ENCODE results near the gene MGAT4D.
"Not testable (repeated sequence)": the region's sequence is repeated elsewhere in the genome, so short reads cannot be mapped to it uniquely, and the experiment has no call there.

Gene MGAT4D

DNA sequence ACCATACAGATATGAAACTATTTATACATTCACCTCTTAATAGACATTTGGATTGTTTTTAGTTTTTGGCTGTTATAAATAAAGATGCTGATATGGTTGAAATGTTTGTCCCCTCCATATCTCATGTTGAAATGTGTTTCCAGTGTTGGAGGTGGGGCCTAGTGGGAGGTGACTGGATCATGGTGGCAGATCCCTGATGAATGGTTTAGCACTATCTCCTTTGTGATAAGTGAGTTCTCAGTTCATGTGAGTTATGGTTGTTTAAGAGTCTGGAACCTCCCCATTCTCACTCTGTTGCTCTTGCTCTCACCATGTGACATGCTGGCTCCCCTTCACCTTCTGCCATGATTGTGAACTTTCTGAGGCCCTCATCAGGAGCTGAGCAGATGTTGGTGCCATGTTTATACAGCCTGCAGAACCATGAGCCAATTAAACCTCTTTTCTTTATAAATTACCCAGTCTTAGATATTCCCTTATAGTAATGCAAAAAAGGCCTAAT lies 58.4 kb downstream of the MGAT4D start:
- DNase-seq (ENCODE audit: low read depth in 2 of 2) = no peak

DNA sequence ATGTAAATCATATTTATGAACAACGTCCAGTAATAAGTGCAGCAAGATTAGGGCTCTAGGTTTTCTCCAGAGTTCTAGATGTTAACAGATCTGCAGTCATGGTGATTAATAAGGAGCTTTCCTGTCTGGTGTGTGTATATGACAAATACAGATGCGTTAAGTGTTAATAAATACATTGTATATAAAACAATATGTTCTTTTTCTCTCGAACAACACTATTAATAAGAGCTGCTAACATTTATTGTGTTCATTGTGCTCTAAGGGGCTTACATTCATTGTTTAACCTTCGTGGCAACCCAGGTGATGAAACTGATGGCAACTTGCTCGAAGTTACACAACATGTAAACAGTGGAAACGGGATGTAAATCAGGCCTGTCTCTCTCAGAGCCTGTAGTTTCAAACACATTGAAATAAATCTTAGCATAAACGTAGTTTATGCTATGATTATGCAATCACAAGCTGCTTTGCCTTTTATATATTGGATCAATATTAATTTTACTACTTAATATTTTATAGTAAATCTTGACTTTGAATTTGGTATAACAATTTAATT lies 70.1 kb downstream of the MGAT4D start:
- DNase-seq (ENCODE audit: low read depth in 2 of 2) = no peak

DNA sequence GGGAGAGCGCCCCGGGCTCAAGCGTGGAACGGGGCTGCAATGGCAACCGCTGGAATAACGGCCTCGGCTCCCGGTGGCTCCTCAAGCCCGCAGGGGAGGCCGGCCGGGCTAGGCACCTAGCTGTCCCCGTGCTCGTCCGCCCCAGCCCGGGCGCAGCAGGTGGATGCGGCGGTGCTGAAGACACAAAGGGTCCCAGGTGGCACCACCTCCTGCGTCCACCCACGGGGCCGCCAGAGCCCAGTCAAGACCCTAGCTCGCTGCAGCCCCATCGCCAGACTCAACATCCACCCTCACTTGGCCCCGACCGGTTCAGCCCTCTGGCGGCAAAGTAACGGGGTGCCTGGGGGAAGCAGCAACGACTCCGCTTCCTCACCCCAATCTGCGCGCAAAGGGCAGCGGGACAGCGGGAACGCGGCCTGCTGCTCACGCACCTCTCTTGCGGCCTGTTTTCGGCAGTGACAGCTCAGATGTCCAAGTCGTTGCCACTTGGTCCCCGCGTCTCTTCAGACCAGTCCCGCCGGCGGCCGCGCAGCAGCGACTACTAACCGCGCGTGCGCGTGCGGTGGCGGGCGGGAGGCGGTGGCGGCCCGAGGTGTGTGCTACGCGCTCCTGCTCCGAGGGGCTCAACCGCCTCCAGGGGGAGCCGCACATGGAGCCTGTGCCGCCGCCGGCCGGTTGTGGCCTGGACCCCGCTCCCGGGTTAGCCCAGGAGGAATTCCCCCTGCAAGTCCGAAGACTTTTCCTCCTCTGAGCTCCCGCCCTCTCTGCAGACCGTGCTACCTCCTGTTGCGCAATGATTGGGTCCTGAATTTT lies 70.8 kb downstream of the MGAT4D start, which contains the start of gene CLGN:
CLGN (minus strand) TSS at position 543 of the 813 bp plus-strand sequence. CDS start 14,570 bp downstream, outside the sequence.
- peak in 1 of 2 donors; percentile 27 for DNase-seq (ENCODE audit: low read depth in 2 of 2)

- DNase-seq (ENCODE audit: low read depth in 2 of 2) = no peak
These were observed 71.4 kb downstream of the MGAT4D start for GRCh38 chr4:140426610-140427105.

DNA sequence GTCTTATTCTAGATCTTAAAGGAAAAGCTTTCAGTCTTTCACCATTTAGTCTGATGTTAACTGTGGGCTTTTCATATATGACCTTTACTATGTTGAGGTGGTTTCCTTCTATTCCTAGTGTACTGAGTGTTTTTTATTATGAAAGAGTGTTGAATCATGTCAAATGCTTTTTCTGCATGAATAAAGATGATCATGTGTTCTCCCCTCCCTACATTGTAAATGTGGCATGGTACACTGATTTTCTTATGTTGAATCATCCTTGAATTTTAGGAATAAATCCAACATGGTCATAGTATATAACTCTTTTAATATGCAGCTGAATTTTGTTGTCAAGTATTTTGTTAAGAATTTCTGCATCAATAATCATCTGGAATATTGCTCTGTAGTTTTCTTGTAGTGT lies 75.0 kb downstream of the MGAT4D start:
- no peak for DNase-seq (ENCODE audit: low read depth in 2 of 2)

- not testable (repeated sequence) for DNase-seq (ENCODE audit: low read depth in 2 of 2)
These were observed 84.7 kb downstream of the MGAT4D start for GRCh38 chr4:140413130-140413969.

GRCh38 chr4:140408974-140409373 lies 89.1 kb downstream of the MGAT4D start:
- DNase-seq (ENCODE audit: low read depth in 2 of 2) = no peak

DNA sequence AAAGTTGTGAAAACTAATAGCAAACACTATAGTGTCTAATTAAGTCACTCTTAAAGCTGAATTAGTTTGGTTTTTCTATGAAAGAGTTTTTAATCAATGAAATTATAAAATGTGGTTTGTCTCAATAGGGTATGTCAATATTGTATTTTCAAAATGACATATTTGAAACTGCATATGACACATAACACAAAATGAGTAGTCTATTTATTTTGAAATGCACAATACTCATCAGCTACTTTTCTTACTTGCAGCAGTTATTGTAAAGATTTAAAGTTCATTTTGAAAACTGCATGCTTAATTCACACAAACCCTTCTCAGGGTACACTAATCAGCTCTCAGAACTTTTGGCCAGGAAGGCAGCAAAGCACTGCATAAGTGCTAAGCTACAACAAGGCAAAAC lies 91.8 kb downstream of the MGAT4D start:
- no peak for DNase-seq (ENCODE audit: low read depth in 2 of 2)

DNA sequence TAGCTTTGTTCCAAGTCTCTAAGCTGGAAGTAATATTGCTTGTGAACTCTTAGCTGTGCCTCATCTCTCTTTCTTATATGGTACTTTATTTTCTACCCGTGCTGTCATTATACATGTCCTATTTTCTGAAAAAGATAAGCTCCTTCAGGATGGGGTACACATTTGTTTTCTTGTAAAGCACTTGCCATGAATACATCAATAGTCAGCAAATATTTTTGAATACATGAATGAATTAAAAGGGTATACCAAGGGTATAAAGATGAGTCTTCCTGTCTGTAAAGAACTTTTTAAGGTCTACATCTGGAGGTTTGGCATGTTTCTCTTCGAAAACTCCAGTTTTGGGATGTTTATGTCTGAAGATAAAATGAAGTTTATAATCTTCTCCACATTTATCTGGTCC lies 98.0 kb downstream of the MGAT4D start:
- DNase-seq (ENCODE audit: low read depth in 2 of 2) = no peak

- DNase-seq (ENCODE audit: low read depth in 2 of 2) = no peak
These were observed 102.4 kb downstream of the MGAT4D start for GRCh38 chr4:140395668-140396067.
